GM12874 (cell line): Measurements from ENCODE around the gene ACSM2A.

Experiments used
- CTCF ChIP-seq: IDR thresholded peaks from 2 replicates; pipeline ENCODE4 v1.5.1; 2011; ENCODE audit warnings: low read depth, mild to moderate bottlenecking, control low read depth, low read length, moderate library complexity; ENCODE audit not compliant: insufficient read depth

The ACSM2A gene

GRCh38 chr16:20415541-20415940, 35.8 kb upstream of the ACSM2A start:
- TF ChIP-seq CTCF = no peak

- TF ChIP-seq CTCF = no peak
Observed at GRCh38 chr16:20424129-20424866, 27.0 kb upstream of the ACSM2A start.

GRCh38 chr16:20430948-20431347, 20.4 kb upstream of the ACSM2A start:
- no peak for TF ChIP-seq CTCF

GRCh38 chr16:20441191-20441590, 10.1 kb upstream of the ACSM2A start:
- TF ChIP-seq CTCF = no peak

- no peak for TF ChIP-seq CTCF
Observed at GRCh38 chr16:20484726-20485125, 33.4 kb downstream of the ACSM2A start.

GRCh38 chr16:20485408-20485807, 34.1 kb downstream of the ACSM2A start:
- TF ChIP-seq CTCF = no peak

GRCh38 chr16:20504418-20504817, 53.1 kb downstream of the ACSM2A start:
- no peak for TF ChIP-seq CTCF

GRCh38 chr16:20507280-20507679, 56.0 kb downstream of the ACSM2A start:
- TF ChIP-seq CTCF = no peak
